Left cardiac atrium (tissue), 4 donors: Measurements from ENCODE around the gene TJP3. TPM values are rescaled to one million over a fixed set of nuclear protein-coding genes. Genes with fewer than 3 reads are reported as not detected.
A peak's percentile ranks its signal among the peaks of the same experiment; 100 is the strongest.
"Not testable (repeated sequence)": the region's sequence is repeated elsewhere in the genome, so short reads cannot be mapped to it uniquely, and the experiment has no call there.

Source experiments
- ATAC-seq, 2 donors: fragments of 200-7000 bp; cut with Tn5 transposase; one replicate each; pipeline ENCODE4 v1.9.1; 2020; ENCODE audit warnings: mild to moderate bottlenecking in 2 of 2, moderate library complexity in 2 of 2
- DNase-seq: peaks from one replicate; pipeline ENCODE4 v3.0.0-alpha.2; 2020
- intact Hi-C, 2 donors: fragments of 100-400 bp; cut with DNase I; formaldehyde crosslinking; loops; one replicate each; pipeline versions ENCODE4 v1.14.1 to v1.15.1; 2022 to 2023
- long read RNA-seq: library from polyadenylated mRNA; unstranded; transcript quantifications from one replicate; pipeline ENCODE4 v2.0.0, GENCODE V29; 2021
- total RNA-seq, 2 donors: library from RNA; stranded (reverse); fragmentation: NEBNext Ultra II Directional; extraction: Animal tissue kit (Norgen Biotek cat#: 25700); gene quantifications; one replicate each; pipeline ENCODE4 v1.2.1, GENCODE V29; 2021
- donor health status: DM: no; HTN: yes; CAD: no.
- donor health status: DM: no; HTN: yes; CAD: no; lungs with severe emphysema.
- donor health status: DM: yes; HTN: yes; CAD: no.
- donor health status: Dilated cardiomyopathy.

Gene TJP3, protein sequence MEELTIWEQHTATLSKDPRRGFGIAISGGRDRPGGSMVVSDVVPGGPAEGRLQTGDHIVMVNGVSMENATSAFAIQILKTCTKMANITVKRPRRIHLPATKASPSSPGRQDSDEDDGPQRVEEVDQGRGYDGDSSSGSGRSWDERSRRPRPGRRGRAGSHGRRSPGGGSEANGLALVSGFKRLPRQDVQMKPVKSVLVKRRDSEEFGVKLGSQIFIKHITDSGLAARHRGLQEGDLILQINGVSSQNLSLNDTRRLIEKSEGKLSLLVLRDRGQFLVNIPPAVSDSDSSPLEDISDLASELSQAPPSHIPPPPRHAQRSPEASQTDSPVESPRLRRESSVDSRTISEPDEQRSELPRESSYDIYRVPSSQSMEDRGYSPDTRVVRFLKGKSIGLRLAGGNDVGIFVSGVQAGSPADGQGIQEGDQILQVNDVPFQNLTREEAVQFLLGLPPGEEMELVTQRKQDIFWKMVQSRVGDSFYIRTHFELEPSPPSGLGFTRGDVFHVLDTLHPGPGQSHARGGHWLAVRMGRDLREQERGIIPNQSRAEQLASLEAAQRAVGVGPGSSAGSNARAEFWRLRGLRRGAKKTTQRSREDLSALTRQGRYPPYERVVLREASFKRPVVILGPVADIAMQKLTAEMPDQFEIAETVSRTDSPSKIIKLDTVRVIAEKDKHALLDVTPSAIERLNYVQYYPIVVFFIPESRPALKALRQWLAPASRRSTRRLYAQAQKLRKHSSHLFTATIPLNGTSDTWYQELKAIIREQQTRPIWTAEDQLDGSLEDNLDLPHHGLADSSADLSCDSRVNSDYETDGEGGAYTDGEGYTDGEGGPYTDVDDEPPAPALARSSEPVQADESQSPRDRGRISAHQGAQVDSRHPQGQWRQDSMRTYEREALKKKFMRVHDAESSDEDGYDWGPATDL
- total RNA-seq, result under 1 TPM in 1 of 2 donors, not detected in 1; 0.32 TPM
- long read RNA-seq, result 0 reads

DNA sequence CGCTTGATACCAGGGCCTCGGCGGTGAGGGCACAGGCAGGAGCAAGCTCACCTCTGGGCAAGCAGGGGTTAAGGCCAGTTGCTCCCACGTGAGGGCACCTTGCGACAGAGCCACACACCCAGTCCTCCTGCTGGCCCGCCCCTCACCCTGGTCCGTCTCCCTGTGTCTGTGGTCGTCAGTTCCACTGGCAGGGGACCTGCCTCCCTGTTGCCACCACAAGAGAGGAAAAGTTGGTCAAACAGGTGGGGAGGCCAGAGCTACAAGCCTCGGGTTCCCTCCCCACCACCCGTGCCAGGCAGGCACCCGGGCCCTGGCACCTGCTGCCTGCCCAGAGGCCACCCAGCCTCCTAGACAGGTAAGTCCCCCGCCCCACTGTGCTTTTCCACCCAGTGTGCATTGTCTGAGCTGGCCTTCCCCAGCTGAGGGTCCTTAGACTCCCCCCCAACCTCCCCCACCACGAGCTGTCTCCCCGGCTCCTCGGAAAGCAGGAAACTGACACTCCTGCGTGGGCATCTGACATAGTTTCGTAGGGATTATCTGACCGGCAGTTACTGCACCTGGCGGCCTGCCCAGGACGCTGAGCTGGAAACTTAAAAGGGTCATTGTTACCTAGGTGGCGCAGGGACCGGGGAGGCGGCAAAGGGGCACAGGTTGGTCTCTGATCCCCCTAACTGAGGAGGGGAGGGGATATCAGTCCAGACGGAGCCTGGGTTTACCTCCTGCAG, at the start of gene TJP3:
TSS of gene TJP3 (plus strand) at position 178 of the 725 bp plus-strand sequence. CDS start 20,049 bp downstream, outside the sequence.
- DNase-seq (no peak), ATAC-seq (peak in 1 of 2 donors; percentile 8)
- intact Hi-C loops, result loop anchor here (10.0 kb wide), 1 partner anchor 164 kb away; no protein-coding TSS in a partner anchor

DNA sequence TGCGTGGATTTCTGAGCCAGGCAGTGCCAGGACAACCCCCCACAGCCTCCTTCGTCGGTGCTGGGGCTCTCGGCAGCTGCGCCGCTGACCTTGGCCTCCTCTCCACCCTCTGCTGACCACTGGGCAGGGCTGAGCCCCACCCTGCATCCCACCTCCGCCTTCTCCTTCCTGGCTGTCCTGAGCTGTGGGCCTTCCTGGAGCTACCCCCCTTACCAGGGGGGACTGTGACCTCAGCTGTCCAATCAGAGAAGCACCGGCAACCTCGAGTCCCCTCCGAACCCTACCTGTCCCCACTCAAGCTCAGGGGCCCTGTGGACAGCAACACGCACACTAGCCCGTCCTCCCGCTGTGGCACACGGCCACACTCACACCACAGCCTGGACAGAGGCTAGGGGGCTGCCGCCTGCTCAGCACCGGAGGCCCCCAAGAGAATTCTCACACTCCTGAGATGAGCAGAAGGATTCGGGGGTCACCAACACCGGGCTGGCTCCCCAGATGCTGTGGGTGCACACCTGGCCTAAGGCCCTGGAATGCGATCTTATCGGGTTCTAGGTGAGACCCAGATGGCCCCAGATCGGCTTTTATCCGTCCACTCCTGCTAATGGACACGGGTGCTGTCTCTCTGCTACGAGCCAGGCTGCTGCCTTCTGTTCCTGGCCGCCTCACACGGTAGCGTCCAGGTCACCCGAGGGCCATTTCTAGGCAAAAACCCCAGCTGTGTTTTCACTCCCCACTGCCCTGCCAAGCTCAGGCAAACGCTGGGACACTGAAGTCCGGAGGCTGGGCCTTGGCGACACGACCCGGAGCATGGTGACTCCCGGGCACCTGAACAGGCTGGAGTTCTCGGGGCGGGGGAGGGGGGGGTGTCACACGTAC, 49.1 kb upstream of the TJP3 start:
- intact Hi-C loops, result no loop called here
- ATAC-seq (no peak), DNase-seq (no peak)

DNA sequence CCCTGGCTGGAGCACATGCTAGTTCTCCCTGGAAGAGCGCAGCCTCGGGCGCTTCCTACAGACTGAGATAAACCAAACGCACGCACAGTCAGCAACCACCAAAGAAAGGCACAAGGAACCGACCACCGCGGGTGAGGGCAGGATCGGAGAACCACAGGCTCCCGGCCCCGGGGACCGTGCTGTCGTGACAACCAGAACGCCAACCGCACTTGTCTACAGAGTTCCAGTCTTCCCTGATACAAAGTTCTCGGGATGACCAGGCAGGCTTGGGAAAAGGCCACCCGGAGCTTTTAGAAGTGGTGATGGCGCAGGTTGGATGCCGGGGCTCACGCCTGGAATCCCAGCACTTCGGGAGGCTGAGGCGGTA, 48.5 kb upstream of the TJP3 start:
- intact Hi-C loops, result loop anchor here in 1 of 2 donors (10.0 kb wide), 1 partner anchor 545 kb away; no protein-coding TSS in a partner anchor
- ATAC-seq (no peak), DNase-seq (no peak)

DNA sequence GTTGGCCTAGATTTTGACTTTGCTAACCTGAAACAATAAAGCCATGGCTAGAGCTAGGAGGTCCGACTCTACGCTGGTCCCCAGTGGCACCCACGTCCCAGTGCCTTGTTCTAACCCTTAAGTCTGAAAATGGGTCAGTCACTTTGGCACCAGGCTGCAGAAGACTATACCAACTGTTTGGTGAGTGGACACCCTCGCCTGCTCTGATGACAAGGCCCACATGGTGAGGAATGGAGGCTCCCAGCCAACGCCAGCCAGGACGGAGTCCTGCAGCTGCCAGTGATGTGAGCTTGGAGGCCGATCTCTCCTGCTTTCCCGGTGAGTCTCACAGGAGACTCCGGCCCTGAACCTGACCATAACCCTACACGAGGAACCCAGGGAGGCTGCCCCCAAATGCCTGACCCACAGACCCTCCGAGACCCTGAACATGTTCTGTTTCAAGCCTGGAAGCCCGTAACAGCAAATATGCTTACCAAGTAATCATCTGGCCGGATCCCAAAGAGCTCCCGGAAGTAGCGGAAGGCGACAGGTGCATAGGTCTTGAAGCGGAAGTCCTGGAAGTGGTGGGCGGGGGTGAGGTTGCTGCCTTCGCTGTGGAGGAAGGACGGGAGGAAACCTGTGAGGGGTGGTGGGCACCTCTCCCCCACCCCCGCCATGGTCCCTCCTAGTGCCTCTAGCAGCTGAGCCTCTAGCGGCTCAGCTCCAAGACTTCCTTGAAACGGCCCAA, 47.5 kb upstream of the TJP3 start:
- DNase-seq, result no peak
- no peak for ATAC-seq
- intact Hi-C loops, result loop anchor here in 1 of 2 donors (10.0 kb wide), 1 partner anchor 544 kb away; no protein-coding TSS in a partner anchor

DNA sequence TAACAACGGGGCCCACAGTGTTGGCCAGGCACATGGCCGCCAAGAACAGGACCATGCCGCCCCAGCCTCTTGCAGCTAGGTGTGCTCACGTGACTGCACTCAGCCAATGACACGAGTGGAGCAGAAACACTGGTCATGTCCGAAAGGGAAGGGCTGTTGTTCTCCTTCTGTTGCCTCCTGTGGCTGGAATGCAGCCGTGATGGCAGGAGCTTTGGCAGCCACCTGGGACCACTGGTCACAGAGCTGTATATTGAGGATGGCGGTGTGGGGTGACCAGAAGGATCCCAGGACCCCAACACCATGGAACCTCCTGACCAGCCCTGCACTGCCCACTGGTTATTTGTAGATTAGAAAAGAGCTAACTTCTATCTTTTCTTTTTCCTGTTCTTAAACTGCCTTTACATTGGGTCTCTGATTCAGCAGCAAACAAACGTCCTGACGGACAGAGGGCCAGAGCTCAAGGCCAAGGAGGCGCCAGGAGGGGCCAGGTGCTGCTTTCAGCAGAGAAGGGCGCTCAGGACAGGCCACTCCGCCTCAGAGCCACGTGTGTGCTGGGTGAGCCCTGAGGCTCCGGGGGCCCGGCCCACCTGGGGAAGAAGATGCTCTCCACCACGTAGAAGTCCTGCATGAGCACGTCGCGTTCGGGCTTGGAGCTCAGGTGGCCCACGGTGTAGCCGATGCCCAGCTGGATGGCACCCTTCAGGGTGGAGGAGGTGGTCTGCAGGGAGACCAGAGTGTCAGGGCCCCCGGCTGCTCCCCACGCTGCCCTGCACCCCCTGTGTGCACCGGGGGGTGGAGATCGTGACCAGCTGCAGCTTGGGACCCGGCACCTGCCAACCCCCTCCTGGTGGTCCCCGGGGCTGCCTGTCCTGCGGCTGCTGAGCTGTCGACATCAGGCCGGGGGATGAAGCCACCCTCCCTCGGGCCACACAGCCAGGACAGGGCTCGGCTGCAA, 46.6 kb upstream of the TJP3 start:
- no peak for ATAC-seq
- no peak for DNase-seq
- intact Hi-C loops, result loop anchor here in 1 of 2 donors (10.0 kb wide), 1 partner anchor 543 kb away; no protein-coding TSS in a partner anchor

DNA sequence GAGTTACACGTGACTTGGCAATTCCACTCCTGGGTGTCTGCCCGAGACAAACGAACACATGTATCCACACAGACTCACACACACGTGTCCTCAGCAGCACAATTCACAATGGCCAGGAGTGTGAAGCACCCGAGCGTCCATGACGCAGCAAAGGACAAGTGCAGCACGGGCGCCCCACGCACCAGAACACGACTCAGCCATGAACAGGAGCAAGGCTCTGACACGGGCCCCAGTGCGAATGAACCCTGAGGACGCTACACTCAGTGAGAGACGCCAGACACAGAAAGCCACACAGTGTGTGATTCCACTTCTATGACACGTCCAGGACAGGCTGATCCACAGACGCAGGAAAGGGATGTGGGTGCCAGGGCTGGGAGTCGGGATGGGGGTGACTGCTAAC, 44.3 kb upstream of the TJP3 start:
- intact Hi-C loops, result loop anchor here in 1 of 2 donors (10.0 kb wide), 1 partner anchor 541 kb away; no protein-coding TSS in a partner anchor
- ATAC-seq (no peak), DNase-seq (no peak)

DNA sequence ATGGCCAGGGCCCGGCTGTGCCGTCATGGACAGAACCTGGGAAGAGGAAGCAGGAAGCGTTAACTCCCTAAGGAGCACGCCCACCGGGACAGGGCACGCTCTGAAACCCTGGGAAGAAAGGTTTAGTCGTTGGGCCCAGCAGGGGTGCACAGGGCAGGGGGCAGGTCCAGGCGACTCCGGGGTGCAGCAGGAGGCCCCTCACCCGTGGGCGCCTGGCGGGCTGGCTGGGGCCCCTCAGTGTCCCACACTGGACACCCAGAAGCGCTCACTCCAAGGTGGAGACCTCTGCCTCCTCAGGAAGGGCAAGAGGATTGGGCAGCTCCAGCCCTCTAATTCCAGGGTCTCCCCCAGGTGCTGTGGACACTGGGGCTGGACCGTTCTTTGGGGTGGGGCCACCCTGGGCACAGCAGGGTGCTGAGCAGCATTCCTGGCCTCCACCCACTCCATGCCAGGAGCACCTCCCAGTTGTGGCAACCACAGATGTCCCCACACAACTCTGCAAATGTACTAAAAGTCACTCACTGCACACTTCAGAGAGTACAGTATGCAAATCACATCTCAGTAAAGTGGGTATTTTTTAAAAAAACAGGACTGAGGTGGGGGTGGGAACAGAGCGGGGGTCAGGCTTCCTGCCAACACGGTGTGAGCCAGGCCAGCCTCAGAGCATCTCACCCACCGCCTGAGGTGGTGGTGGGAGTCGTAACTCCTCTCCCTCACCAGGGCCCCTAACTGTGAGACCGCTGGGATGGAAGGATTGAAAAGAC, 43.1 kb upstream of the TJP3 start:
- no peak for ATAC-seq
- intact Hi-C loops, result loop anchor here in 1 of 2 donors (1.0 to 10.0 kb wide), 2 partner anchors 35 to 540 kb away; partner anchors contain the start of gene PIP5K1C
- no peak for DNase-seq

DNA sequence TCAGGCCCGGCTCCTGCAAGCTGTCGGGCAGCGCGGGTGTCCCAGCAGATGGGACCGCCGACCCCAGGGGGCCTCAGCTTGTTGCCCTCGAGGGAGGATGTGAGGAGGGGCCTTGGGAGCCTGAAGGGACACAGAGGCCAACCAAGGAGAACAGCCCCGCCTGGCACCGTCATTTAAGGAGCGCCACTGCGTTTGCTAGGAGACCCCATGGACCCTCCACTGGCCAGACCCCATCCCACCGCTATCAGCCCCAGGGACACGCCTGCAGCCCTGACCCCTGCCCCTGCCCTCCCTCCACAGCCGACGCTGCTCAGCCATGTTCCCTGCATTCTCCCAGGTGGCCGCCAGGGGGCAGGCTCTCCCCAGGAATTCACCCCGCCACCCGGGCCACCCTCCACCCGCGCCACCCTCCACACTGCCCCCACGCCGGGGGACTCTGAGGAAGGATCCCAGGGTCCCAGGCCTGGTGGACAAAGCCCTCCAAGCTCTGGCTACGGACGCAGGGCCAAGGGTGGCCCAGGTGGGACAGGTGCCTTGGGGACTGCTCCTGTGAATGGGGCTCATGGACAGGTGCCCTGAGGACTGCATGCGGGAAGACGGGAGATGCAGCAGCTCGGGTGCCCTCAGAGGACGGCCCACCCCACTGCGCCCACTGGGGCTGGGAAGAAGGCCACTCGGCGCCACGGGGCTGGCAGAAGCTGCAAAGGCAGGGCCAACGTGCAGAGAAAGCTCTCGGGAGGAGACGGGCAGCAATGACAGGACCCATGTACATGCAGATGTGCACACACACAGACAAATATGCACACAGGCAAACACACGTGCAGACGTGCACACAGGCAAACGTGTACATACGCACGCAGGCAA, 42.3 kb upstream of the TJP3 start:
- ATAC-seq, result peak; percentile 18 to 48
- intact Hi-C loops, result loop anchor here (1.0 to 10.0 kb wide), 3 partner anchors 34 to 539 kb away; partner anchors contain the start of gene PIP5K1C (in 2 of the 2)
- DNase-seq, result peak; percentile 72

DNA sequence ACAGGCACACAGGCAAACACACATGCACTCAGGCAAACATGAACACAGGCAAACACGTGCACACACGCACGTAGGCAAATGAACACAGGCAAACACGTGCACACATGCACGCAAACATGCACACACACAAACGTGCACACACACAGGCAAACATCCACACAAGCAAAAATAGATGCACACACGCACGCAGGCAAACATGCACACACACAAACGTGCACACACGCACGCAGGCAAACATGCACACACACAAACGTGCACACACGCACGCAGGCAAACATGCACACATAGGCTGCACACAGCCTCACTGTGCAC, 41.7 kb upstream of the TJP3 start:
- DNase-seq, ATAC-seq: not testable (repeated sequence)
- intact Hi-C loops, result loop anchor here (2.0 to 10.0 kb wide), 2 partner anchors 34 to 538 kb away; partner anchors contain the start of gene PIP5K1C (in 1 of the 2)

DNA sequence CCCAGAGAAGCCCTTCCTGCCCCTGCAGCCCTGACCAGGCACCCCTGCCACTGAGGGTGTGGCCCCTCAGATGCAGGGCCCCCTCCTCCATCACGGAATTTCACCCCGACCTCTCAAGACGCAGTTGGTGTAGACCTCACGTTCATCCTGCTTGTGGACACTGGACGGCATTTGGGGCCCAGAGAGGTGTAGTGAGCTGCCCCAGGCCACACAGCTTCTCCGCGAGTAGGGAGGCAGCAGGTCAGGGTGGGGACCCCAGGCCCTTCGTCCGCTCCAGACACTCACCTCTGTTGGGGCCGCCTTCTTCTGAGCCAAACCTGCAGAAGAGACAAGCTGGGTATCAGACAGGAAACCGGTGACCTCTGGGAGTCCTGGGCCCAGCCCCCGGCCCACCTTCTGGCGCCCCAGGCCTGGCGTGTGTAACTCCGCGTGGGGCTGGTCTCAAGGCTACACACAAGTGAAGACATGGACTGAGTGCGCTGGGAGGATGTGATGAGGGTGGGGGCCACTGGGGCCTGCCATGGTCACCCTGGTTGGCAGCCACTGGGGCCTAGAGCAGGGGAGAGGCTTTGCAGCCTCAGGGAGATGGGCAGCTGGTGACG, 41.0 kb upstream of the TJP3 start:
- peak; percentile 16 for DNase-seq
- intact Hi-C loops, result loop anchor here (2.0 to 10.0 kb wide), 2 partner anchors 34 to 538 kb away; partner anchors contain the start of gene PIP5K1C (in 1 of the 2)
- ATAC-seq, result no peak

DNA sequence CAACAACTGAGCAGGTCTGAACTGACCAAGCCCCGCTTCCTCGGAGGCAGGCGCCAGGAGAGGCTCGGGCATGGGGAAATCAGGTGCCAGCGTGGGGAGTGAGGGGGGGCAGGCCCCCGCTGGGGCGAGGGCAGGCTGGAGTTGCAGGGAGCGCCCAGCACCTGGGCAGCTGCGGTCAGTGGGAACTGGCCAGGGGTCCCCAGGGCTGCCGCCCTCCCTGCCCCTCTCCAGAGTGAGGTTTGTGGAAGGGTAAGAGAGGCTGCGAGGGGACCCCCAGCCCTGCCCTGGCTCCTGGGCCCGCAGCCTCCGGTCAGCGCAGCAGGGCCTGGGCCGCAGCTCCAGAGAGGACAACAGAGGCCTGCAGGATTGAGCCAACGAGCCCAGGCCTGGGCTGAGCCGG, 40.4 kb upstream of the TJP3 start:
- no peak for DNase-seq
- intact Hi-C loops, result loop anchor here (2.0 to 10.0 kb wide), 2 partner anchors 33 to 537 kb away; partner anchors contain the start of gene PIP5K1C (in 1 of the 2)
- ATAC-seq, result no peak

DNA sequence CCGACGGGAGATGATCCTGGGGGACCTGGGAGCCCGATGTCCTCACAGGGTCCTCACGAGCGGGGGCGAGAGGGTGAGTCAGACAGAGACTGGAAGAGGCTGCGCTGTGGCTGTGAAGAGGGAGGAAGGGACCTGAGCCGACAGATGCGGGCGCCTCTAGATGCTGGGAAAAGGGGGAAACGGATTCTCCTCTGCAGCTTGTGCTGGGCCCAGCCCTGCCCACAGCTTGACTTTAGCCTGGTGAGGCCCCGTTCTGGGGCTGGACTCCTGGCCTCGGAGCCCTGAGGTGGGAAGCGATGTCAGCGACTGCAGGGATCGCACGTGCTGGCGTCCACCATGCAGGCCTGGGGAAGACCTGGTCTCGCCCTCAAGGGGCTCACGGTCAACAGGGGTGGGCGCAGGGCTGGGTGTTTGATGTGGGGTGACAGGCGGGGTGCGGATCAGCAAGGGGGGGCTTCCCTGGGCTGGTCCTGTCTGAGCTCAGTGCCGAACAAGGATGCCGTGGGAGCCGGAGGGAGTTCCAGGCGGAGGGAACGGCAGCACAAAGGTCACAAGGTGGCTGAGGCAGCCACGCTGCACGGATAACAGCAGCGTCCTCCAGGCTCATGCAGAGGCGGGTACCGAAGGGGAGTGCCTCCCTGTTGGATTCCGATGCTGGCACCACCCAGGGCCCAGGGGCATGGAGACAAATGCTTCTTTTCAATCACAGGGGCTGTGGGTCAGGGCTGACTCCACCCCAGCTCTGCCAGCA, 39.7 kb upstream of the TJP3 start:
- DNase-seq (peak; percentile 36), ATAC-seq (no peak)
- intact Hi-C loops, result loop anchor here in 1 of 2 donors (10.0 kb wide), 1 partner anchor 536 kb away; no protein-coding TSS in a partner anchor
